Posterior cingulate gyrus (tissue), 11 donors: ENCODE data around the gene KRTAP10-5.
A peak's percentile ranks its signal among the peaks of the same experiment; 100 is the strongest.

Experiments used
- DNase-seq, 10 donors: peaks; one replicate each; pipeline versions ENCODE4 v3.0.0 to v3.0.0-alpha.2; 2020 to 2021; ENCODE audit warnings: mixed read lengths in 3 of 10
- intact Hi-C: fragments of 100-400 bp; cut with DNase I; formaldehyde crosslinking; loops from one replicate; pipeline ENCODE4 v1.15.1; 2023

The KRTAP10-5 gene

GRCh38 chr21:44533121-44533890 lies 47.1 kb downstream of the KRTAP10-5 start:
- DNase-seq = peak in 5 of 10 donors; percentile 4 to 80 (median 19)
- intact Hi-C loops = no loop called here

- peak in 3 of 10 donors; percentile 0 to 32 (median 9) for DNase-seq
- intact Hi-C loops = no loop called here
Measured at GRCh38 chr21:44532712-44533111, 47.7 kb downstream of the KRTAP10-5 start.

- intact Hi-C loops = no loop called here
- peak in 6 of 10 donors; percentile 1 to 56 (median 10) for DNase-seq
Measured at GRCh38 chr21:44531606-44532564, 48.5 kb downstream of the KRTAP10-5 start.

- intact Hi-C loops = no loop called here
- DNase-seq = peak in 3 of 10 donors; percentile 17 to 69 (median 47)
Measured at GRCh38 chr21:44530903-44531605, 49.4 kb downstream of the KRTAP10-5 start.

- peak in 4 of 10 donors; percentile 1 to 64 (median 18) for DNase-seq
- intact Hi-C loops = no loop called here
Measured at GRCh38 chr21:44530221-44530902, 50.0 kb downstream of the KRTAP10-5 start.

GRCh38 chr21:44529503-44530125 lies 50.8 kb downstream of the KRTAP10-5 start:
- intact Hi-C loops = no loop called here
- DNase-seq = peak in 4 of 10 donors; percentile 2 to 60 (median 32)
